ENCODE data around the gene CCDC148.
"Not testable (repeated sequence)": the region's sequence is repeated elsewhere in the genome, so short reads cannot be mapped to it uniquely, and the experiment has no call there.

Gene CCDC148

DNA sequence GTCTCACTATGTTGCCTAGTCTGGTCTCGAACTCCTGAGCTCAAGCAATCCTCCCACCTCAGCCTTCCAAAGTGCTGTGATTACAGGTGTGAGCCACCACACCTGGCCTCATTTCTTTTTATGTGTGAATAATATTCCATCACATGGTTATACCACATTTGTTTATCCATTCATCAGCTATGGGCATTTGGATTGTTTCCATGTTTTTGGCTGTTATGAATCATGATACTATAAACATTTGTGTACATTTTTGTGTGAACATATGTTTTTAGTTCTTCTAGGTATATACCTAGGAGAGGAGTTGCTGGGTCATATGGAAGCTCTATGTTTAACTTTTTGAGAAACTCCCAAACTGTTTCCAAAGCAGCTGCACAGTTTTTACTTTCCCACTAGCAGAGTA lies 24.6 kb upstream of the CCDC148 start:
- DNase-seq (ENCODE audit: low read depth): no peak

DNA sequence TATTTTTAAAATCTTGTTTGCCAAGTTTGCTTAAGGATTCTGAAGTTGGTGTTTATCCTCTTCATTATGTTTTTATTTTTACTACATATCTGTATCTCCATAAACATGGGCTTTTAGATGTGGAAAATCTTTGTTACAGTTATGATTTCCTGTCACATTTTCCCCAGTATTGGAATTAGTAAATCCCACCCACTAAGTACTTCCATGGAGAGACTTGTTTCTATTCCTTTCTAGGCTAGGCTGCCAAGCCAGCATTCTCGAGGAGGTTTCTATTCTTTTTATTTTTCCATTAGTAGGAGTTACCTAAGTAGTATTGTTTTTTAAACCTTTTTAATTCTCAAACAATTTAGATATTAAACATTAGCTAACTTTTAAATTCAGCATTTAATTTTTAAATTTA lies 22.3 kb upstream of the CCDC148 start:
- no peak for DNase-seq (ENCODE audit: low read depth)

DNA sequence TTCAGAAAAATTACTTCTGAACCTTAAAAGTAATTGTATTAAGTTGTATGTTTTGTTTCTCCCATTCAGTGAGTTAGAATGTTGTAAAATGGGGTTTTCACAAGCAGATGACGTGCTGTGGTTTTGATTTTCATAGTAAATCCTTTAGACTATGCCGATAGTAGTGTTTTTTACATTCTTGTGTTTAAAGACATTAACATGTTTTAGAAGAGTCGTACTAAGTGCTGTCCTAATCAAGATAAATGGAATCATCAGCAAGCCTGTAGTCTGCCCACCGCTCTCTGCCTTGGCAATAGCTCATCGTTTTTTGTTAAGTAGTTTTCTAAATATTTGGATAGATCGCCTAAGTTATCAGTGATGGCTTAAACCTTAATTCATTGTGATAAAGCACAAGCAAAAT lies 21.7 kb upstream of the CCDC148 start:
- DNase-seq (ENCODE audit: low read depth): no peak

GRCh38 chr2:158477202-158477601 lies 20.6 kb upstream of the CCDC148 start:
- no peak for DNase-seq (ENCODE audit: low read depth)

- DNase-seq (ENCODE audit: low read depth): not testable (repeated sequence)
Observed at GRCh38 chr2:158474526-158475011, 18.0 kb upstream of the CCDC148 start.

- no peak for DNase-seq (ENCODE audit: low read depth)
Observed at GRCh38 chr2:158473719-158474392, 17.3 kb upstream of the CCDC148 start.

DNA sequence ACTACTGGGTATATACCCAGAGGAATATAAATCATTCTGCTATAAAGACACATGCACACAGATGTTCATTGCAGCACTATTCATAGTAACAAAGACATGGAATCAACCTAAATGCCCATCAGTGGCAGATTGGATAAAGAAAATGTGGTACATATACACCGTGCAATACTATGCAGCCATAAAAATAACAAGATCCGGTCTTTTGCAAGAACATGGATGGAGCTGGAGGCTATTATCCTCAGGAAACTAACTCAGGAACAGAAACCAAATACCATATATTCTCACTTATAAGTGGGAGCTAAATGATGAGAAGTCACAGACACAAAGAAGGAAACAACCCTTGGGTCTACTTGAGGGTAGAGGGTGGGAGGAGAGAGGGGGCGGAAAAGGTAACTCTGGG lies 16.7 kb upstream of the CCDC148 start:
- not testable (repeated sequence) for DNase-seq (ENCODE audit: low read depth)

DNA sequence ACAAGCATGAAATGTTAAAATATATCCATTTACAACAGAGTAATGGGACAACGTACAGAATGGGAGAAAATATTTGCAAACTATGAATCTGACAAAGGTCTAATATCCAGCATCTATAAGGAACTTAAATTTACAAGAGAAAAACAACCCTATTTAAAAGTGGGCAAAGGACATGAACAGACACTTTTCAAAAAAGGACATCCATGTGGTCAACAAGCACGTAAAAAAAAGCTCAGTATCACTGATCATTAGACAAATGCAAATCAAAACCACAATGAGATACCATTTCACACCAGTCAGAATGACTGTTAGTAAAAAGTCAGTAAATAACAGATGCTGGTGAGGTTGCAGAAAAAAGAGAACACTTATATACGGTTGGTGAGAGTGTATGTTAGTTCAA lies 16.3 kb upstream of the CCDC148 start:
- DNase-seq (ENCODE audit: low read depth): not testable (repeated sequence)

DNA sequence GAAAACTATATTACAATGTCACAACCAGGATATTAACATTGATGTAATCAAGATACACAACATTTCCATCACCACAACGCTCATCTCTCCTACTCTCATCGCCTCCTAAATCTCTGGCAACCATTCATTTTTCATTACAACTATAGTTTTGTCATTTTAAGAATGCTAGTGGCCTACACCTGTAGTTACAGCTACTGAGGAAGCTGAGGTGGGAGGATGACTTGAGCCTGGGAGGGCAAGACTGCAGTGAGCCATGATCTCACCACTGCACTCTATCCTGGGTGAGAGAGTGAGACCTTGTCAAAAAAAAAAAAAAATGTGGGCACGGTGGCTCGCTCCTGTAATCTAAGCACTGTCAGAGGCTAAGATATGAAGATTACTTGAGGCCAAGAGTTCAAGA lies 10.7 kb upstream of the CCDC148 start:
- no peak for DNase-seq (ENCODE audit: low read depth)

GRCh38 chr2:158464426-158465281 lies 8.1 kb upstream of the CCDC148 start:
- DNase-seq (ENCODE audit: low read depth): no peak

DNA sequence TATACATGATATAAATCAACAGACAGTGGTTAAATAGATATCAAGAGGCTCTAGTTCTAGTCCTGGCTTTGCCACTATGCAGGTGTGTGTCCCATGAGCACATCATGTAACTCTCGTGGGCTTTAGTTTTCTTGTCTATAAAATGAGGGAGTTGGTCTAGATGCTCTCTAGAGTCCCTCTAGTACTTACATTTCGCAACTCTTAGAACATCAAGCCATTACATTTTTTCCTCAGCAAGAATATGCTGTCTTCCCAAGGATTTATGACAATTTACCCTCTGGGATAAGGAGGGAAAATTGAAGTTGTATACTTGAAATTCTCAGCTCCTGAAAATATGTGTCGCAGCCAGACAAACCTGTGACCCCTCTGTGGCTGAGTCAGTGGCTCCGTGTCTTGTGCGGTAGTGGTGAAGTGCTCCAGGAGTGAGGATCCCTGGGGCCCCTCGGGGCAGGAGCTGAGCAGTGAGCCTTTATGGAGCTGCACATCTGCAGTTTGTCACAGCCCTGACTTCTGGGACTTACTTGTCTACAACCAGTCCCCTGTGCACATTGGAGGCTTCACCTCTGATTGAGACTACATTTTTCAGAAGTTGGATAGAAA lies 7.0 kb upstream of the CCDC148 start:
- no peak for DNase-seq (ENCODE audit: low read depth)

DNA sequence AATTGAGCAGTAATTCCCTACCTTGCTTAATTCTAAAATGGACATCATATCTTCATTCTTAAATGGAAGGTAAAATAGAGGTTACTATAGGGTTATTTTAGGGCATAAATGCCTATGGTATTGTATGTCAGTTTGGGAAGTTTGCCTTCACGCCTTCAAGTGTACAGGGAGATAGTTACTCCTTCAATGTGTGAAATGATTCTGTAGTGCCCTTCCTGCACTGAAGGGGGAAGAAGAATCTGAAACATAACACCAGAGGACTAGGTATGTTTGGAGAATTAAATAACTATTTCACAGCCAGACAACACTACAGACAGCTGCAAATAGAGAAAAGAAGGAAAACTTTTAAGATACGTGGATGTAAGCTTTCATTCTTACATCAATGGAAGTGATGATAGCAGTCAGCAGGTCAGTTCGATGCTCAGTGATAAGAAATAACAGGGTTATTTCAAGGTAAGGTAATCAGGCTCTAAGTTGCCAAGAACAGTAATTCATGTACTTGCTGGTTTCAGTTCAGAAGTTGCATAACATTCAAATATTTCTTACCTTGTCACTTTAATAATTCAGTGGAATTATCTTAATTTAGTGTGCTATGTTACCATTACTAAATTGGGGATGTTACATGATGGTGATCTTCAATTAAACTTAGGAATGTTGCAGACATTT lies 4.2 kb upstream of the CCDC148 start:
- DNase-seq (ENCODE audit: low read depth): no peak

DNA sequence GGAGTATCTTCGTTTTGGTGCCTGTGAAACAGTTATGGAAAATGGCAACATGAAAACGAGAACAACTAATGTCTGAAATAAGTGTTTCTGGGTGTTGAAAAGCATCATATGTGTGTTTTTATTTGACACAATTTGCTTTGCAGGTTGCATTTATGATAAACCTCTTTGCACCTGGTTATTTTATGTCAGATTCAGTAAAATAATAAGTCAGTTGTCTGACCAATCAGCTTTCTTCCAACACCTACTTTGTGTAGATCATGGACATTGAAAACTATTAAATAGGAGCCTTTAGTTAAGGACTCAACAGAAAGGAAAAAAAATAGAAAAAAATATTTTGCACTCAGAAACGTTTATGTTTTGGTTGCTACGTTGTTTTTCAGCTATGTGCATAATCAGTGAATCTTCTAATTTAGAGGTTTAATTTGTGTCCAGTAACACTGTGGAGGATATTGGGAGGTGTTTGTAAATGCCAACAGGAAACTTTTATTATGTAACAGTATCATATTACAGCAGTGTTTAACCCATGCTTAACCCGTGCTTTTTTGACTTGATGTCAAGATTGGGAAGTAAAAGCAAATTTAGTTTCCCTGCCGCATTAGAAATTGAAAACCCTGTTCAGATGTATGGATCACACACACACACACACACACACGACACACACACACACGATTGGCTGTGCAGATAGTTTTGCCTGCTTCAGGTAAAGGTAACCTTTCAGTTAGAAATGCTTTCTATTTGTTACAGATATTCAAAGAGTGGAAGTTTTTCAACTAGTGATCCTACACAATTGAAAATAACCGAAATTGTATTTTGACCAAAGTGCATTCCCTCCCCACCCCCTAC lies 2.8 kb upstream of the CCDC148 start:
- DNase-seq (ENCODE audit: low read depth): no peak

DNA sequence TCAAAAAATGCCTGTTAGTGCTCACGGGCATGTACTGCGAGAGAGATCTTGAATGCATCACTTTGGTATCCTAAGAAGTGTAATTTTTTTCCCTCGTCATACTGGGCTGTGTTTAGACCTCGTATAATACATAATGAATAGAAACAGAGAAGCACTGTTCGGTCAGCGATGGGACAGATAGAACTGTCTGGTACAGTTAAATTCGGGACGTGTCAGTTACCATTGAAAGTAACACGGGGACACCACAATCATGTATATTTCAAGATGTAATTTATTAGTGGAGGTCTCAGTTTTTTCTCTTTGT lies 2.0 kb upstream of the CCDC148 start:
- no peak for DNase-seq (ENCODE audit: low read depth)

DNA sequence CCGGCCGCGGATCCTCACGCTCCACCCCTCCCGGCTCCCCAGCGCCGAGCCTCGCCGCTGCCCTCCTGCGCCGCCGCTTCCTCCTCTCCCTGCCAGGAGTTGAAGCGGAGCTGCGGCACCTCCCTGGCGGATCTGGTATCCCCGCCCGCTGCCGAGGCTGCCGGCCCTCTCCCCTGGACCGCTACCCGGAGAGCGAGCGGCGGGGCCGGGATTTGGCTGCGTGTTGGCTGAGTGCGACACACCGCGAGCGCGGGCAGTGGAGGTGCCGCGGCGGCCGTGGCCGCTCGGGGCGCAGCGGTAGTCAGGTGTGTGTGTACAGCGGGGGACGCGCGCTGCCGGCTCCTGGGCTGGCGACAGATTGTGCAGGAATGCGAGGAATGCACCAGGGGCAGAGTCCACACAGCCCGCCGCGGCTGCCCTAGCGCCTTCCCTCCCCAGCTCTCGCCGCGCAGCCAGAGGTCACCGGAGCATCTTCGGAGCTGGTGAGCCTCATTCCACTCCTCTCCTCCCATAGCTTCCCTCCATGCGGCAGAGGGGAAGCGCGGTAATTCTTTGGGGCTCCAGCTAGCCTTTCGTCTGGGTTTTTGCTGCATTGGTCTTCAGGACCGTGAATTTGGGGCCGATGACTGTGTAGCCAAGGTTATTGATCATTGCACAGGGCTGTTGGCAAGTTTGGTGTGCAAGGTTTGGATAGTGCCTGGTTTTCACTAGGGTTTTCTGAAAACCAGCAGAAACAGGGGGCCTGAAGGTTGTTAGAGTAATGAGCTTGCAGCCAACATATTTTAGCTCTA lies 1.5 kb upstream of the CCDC148 start:
- no peak for DNase-seq (ENCODE audit: low read depth)

DNA sequence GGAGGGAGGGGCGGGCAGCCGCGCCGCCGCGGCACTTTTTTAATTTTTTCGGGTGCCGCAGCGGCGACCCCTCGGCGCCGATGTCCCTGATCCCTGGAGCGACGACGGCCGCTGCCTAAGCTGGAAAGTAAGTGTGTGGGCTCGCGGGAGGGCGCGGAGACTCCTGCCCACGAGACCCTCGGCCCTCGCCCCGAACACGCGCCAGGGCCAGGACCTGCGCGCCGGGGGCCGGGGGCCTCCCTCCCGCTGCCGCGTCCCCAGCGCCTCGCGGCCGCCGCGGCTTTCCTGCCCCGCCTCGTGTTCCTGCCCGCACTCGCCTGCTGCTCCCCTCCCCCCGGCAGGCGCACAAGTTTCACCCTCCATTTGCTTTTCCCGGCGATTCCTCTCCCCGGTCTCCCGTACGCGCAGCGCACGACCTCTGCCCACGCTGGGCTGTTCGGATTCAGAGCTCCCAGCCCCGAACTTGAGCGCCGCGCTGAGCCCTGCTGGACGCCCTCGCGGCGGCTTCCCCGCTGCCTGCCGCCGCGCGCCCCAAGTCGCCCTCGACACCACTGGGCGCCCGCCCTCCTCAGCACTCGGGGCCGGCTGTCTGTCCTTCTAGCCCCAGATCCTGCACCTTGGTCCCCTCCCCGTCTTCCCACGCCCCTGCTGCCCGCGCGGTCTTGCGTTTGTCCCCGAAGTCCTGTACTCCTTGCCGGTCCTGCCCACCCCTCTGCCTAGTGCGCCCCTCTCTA lies 706 bp upstream of the CCDC148 start:
- DNase-seq (ENCODE audit: low read depth): no peak

- DNase-seq (ENCODE audit: low read depth): no peak
Observed at GRCh38 chr2:158443606-158444005, 12.9 kb downstream of the CCDC148 start.

GRCh38 chr2:158439062-158439461 lies 17.5 kb downstream of the CCDC148 start:
- DNase-seq (ENCODE audit: low read depth): not testable (repeated sequence)

DNA sequence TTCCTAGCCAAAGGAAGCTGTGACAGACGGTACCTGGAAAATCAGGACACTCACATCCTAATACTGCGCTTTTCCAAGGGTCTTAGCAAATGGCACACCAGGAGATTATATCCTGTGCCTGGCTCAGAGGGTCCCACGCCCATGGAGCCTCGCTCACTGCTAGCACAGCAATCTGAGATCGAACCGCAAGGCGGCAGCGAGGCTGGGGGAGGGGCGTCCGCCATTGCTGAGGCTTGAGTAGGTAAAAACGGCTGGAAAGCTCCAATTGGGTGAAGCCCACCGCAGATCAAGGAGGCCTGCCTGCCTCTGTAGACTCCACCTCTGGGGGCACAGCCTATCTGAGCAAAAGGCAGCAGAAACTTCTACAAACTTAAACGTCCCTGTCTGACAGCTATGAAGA lies 22.8 kb downstream of the CCDC148 start:
- not testable (repeated sequence) for DNase-seq (ENCODE audit: low read depth)

DNA sequence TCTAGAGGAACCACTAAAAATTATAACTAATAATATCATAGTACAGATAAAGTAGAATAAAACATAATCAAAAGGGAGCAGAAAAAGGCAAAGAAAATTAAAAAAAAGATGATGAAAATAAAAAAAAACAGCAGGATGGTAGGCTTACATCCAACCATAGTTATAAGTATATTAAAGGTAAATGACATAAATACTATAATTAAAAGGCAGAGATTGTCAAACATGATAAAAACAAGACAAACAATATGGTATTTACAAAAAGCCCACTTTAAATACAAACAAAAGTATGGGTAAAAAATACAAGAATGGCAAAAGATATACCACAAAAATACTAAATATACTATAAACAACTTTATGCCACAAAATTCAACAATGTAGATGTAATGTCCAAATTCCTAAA lies 24.4 kb downstream of the CCDC148 start:
- no peak for DNase-seq (ENCODE audit: low read depth)

Data from CMK (cell line).